ENCODE measurements around the gene FAM107B. TPM values are rescaled to one million over a fixed set of nuclear protein-coding genes. Genes with fewer than 3 reads are reported as not detected.

Gene FAM107B
- total and polyA plus RNA-seq, 10 of the 15 experiments (the other 5 are each of a cell fraction or from before 2014, with no cell fraction given), result 22.9 to 162 (median 86.6) TPM

DNA sequence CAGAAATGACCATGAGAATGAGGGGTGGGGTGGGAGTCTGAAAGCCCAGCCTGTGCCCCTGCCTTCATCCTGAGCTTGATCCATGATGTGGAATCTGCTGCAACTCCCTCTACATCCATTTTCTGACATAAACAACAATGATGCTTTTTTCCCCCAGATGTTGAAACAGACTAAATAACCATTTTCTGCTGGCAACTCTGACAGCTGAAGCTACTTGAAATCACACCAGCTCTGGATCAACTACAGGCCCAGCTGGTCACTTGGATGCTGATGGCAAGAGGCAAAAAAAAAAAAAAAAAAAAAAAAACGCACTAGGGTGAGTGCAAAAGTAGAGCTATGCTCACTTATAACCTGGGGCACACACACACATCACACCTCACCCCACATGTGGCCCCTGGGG lies 74.2 kb downstream of the FAM107B start:
- ChIA-PET POLR2A (interaction anchor here (0.8 kb wide), 1 partner anchor 9 kb away, joined by 7 read pairs; no protein-coding TSS in a partner anchor), SMC1A (ENCODE audit: uncharacterized antibody, unreplicated experiment) (interaction anchor here (0.6 to 2.5 kb wide), 5 partner anchors 12 to 501 kb away, joined by 3 to 9 read pairs (median 3); no protein-coding TSS in a partner anchor), CTCF (interaction anchor here (0.6 kb wide), 1 partner anchor 19 kb away, joined by 4 read pairs; no protein-coding TSS in a partner anchor), RAD21 (ENCODE audit: unreplicated experiment) (no interaction called here)
- intact Hi-C loops (cut with micrococcal nuclease; ENCODE audit: unreplicated experiment) (no loop called here), in situ Hi-C loops (cut with MboI) (no loop called here)
- Histone ChIP-seq H3K27me3 (replicated peaks in 1 of 2; ENCODE audit: control insufficient read depth in 2 of 2, insufficient read depth in 2 of 2, low read length in 1 of 2) (no peaks in the 10 kb centered on the region), H3K4me3 (no peak overlapping the region), H4K20me1 (ENCODE audit: control insufficient read depth, insufficient read depth) (no peaks in the 10 kb centered on the region), H3K9me3 (replicated peaks; ENCODE audit: control insufficient read depth, insufficient read depth, low read length) (no peaks in the 10 kb centered on the region; the same call in 2 of the 3 replicates), H3K4me1 (ENCODE audit: control insufficient read depth, insufficient read depth, low read length) (peaks cover 5% of the 10 kb centered on the region; the same call in 1 of the 2 replicates), H3K9ac (ENCODE audit: control insufficient read depth, insufficient read depth, low read length) (no peak overlapping the region), H3K27ac (ENCODE audit: control insufficient read depth, insufficient read depth) (no peak overlapping the region), H3K79me2 (ENCODE audit: control insufficient read depth, insufficient read depth, low read length) (no peaks in the 10 kb centered on the region), H3K4me2 (ENCODE audit: control insufficient read depth, insufficient read depth) (no peak overlapping the region), H2AFZ (ENCODE audit: control insufficient read depth, low read depth, low read length) (no peak overlapping the region), H3K36me3 (ENCODE audit: control insufficient read depth in 2 of 2, insufficient read depth in 2 of 2, low read length in 1 of 2) (no peaks in the 10 kb centered on the region)
- DNase-seq (ENCODE audit: low read depth, low spot score), result no peak
- BruUV-seq (replicated peaks), result no TSS peak
- TF ChIP-seq CHD4 (IDR thresholded peaks at IDR 0.05) (no peak), JUNB (IDR thresholded peaks at IDR 0.05) (no peak), HDAC2 (IDR thresholded peaks at IDR 0.05) (no peak)
- TF ChIP-seq, protein P1, sequence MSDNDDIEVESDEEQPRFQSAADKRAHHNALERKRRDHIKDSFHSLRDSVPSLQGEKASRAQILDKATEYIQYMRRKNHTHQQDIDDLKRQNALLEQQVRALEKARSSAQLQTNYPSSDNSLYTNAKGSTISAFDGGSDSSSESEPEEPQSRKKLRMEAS (IDR thresholded peaks at IDR 0.05; ENCODE audit: low read depth, low read length), result no peak
- TF ChIP-seq, protein P2, sequence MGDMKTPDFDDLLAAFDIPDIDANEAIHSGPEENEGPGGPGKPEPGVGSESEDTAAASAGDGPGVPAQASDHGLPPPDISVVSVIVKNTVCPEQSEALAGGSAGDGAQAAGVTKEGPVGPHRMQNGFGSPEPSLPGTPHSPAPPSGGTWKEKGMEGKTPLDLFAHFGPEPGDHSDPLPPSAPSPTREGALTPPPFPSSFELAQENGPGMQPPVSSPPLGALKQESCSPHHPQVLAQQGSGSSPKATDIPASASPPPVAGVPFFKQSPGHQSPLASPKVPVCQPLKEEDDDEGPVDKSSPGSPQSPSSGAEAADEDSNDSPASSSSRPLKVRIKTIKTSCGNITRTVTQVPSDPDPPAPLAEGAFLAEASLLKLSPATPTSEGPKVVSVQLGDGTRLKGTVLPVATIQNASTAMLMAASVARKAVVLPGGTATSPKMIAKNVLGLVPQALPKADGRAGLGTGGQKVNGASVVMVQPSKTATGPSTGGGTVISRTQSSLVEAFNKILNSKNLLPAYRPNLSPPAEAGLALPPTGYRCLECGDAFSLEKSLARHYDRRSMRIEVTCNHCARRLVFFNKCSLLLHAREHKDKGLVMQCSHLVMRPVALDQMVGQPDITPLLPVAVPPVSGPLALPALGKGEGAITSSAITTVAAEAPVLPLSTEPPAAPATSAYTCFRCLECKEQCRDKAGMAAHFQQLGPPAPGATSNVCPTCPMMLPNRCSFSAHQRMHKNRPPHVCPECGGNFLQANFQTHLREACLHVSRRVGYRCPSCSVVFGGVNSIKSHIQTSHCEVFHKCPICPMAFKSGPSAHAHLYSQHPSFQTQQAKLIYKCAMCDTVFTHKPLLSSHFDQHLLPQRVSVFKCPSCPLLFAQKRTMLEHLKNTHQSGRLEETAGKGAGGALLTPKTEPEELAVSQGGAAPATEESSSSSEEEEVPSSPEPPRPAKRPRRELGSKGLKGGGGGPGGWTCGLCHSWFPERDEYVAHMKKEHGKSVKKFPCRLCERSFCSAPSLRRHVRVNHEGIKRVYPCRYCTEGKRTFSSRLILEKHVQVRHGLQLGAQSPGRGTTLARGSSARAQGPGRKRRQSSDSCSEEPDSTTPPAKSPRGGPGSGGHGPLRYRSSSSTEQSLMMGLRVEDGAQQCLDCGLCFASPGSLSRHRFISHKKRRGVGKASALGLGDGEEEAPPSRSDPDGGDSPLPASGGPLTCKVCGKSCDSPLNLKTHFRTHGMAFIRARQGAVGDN (IDR thresholded peaks at IDR 0.05), result no peak
- ATAC-seq, result no peak
- no CpG with 5 or more reads among the region's 1 CpG for WGBS (ENCODE audit: insufficient coverage, insufficient replicate concordance, low lambda C conversion rate, missing lambda C conversion rate)
- no peak for FAIRE-seq

Data from GM12878 (cell line).